ENCODE measurements around the gene WDR18. TPM values are rescaled to one million over a fixed set of nuclear protein-coding genes. Genes with fewer than 3 reads are reported as not detected.
A peak's percentile ranks its signal among the peaks of the same experiment; 100 is the strongest.

Gene WDR18
- total RNA-seq, 1 experiment from 2014 or later = 124 TPM

GRCh38 chr19:990119-990571 lies 6.0 kb downstream of the WDR18 start:
- ATAC-seq (no peak), DNase-seq (ENCODE audit: low read depth, low spot score) (no peak)
- POLR2A ChIA-PET = no interaction called here
- no peaks in the 10 kb centered on the region for H3K27me3 ChIP-seq (ENCODE audit: insufficient read depth, low read length)
- H2AFZ ChIP-seq (ENCODE audit: low read depth, low read length, poor library complexity, severe bottlenecking) = no peak overlapping the region
- no peak for TF ChIP-seq EGR1 (IDR thresholded peaks at IDR 0.05; ENCODE audit: low read depth)
- TF ChIP-seq POLR2AphosphoS5 (IDR thresholded peaks at IDR 0.05; ENCODE audit: low read depth, low read length) = no peak
- no peak for TF ChIP-seq TCF7L2 (IDR thresholded peaks at IDR 0.05; ENCODE audit: borderline replicate concordance, extremely low read depth, insufficient read depth, insufficient read length)
- no peak for TF ChIP-seq ZFX (IDR thresholded peaks at IDR 0.05)
- TF ChIP-seq EZH2phosphoT487 (IDR thresholded peaks at IDR 0.05; ENCODE audit: borderline replicate concordance) = no peak
- TF ChIP-seq FOSL1 (IDR thresholded peaks at IDR 0.05; ENCODE audit: low read depth) = no peak
- TF ChIP-seq ZBTB33 (IDR thresholded peaks at IDR 0.05; ENCODE audit: extremely low read depth, insufficient replicate concordance, low read length) = no peak
- no peak for TF ChIP-seq JUND (IDR thresholded peaks at IDR 0.05)
- TF ChIP-seq YY1 (IDR thresholded peaks at IDR 0.05; ENCODE audit: extremely low read depth, insufficient replicate concordance, low read depth, low read length) = no peak
- TF ChIP-seq REST (IDR thresholded peaks at IDR 0.05; ENCODE audit: low read depth) = no peak
- no peak for TF ChIP-seq CBX3 (IDR thresholded peaks at IDR 0.05; ENCODE audit: low read depth)
- TF ChIP-seq RAD21 (IDR thresholded peaks at IDR 0.05; ENCODE audit: low read depth) = no peak
- no peak for TF ChIP-seq ATF3 (IDR thresholded peaks at IDR 0.05)
- TF ChIP-seq SP1 (IDR thresholded peaks at IDR 0.05; ENCODE audit: low read depth) = no peak
- no peak for TF ChIP-seq EZH2 (IDR thresholded peaks at IDR 0.05)
- no peak overlapping the region for H3K4me2 ChIP-seq (ENCODE audit: low read length)
- intact Hi-C loops (cut with micrococcal nuclease) = no loop called here
- peaks cover 4 to 18% of the 10 kb centered on the region in 2 experiments; a peak in 2 of 4 replicates for H3K4me1 ChIP-seq (ENCODE audit: control insufficient read depth in 1 of 2, insufficient read depth in 2 of 2, low read length in 2 of 2)
- peaks cover 13 to 70% of the 10 kb centered on the region in 2 experiments for H3K36me3 ChIP-seq (ENCODE audit: control insufficient read depth in 1 of 2, insufficient read depth in 2 of 2, low read length in 2 of 2)
- no peaks in the 10 kb centered on the region for H3K9me3 ChIP-seq (ENCODE audit: control insufficient read depth in 1 of 2, insufficient read depth in 1 of 2, low read depth in 1 of 2, low read length in 2 of 2)
- no TSS peak for BruUV-seq (replicated peaks)
- H3K4me3 ChIP-seq (replicated peaks in 1 of 2; ENCODE audit: low read depth in 1 of 2, low read length in 2 of 2) = no peak overlapping the region
- RAD21 ChIA-PET (ENCODE audit: low non-redundant PET in 1 of 2, low total read pairs in 2 of 2, uncharacterized antibody in 2 of 2, unreplicated experiment in 2 of 2) = no interaction called here
- no peak overlapping the region for H3K9ac ChIP-seq (ENCODE audit: low read length)
- H3K79me2 ChIP-seq (ENCODE audit: insufficient read depth, low read length) = peaks cover 22% of the 10 kb centered on the region
- CTCF ChIA-PET = no interaction called here
- H3K9me2 ChIP-seq (ENCODE audit: insufficient read depth) = no peaks in the 10 kb centered on the region
- H3K27ac ChIP-seq (ENCODE audit: low read depth, low read length) = peak overlapping the region; percentile 50; the same call in 1 of the 2 replicates
- peaks cover 6% of the 10 kb centered on the region; the same call in 1 of the 2 replicates for H4K20me1 ChIP-seq (ENCODE audit: insufficient read depth)

All from HCT116 (cell line).